ENCODE data around the gene FAM168B. TPM values are rescaled to one million over a fixed set of nuclear protein-coding genes. Genes with fewer than 3 reads are reported as not detected.

Gene FAM168B
- polyA plus RNA-seq, 1 of the 3 experiments (the other 2 are of a cell fraction): 72.7 TPM

DNA sequence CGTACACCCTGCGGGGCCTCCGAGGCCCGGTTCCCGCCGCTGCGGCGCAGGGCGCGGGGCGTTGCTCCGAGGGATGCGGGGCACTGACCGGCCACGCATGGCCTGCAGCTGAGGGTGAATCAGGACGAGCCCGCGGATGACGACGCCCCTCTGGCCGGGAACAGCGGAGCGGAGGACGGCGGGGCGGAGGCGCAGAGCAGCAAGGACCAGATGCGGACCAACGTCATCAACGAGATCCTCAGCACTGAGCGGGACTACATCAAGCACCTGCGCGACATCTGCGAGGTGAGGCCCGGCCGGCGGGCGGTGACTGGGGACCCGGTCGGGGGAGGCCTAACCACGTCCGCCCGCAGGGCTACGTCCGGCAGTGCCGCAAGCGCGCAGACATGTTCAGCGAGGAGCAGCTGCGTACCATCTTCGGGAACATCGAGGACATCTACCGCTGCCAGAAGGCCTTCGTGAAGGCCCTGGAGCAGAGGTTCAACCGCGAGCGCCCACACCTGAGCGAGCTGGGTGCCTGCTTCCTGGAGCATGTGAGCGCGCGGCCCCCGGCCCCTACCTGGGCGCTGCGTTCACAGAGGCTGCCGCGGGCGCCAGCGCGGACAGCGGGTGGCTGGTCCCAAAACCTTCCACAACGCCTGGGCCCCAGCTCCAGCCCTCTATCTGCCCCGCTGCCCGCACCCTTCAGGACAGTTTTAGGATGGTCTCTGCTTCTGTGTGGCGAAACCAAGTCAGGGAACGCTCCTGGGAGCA is 53.2 kb downstream of the FAM168B start:
- H3K27me3 ChIP-seq (ENCODE audit: insufficient read depth): no peaks in the 10 kb centered on the region
- TF ChIP-seq, protein P1, sequence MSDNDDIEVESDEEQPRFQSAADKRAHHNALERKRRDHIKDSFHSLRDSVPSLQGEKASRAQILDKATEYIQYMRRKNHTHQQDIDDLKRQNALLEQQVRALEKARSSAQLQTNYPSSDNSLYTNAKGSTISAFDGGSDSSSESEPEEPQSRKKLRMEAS (IDR thresholded peaks at IDR 0.05; ENCODE audit: low read depth): no peak
- TF ChIP-seq MXI1 (IDR thresholded peaks at IDR 0.05; ENCODE audit: low read depth, low read length) (no peak), FOXM1 (IDR thresholded peaks at IDR 0.05; ENCODE audit: low read depth) (no peak), TEAD4 (IDR thresholded peaks at IDR 0.05; ENCODE audit: borderline replicate concordance, insufficient read depth) (no peak), TAF1 (IDR thresholded peaks at IDR 0.05; ENCODE audit: borderline replicate concordance, low read depth, low read length) (no peak), NFIC (IDR thresholded peaks at IDR 0.05; ENCODE audit: borderline replicate concordance) (no peak), RFX5 (IDR thresholded peaks at IDR 0.05; ENCODE audit: low read length) (no peak), ELF1 (IDR thresholded peaks at IDR 0.05) (no peak), NRF1 (IDR thresholded peaks at IDR 0.05; ENCODE audit: low read depth, low read length) (no peak), MEF2A (IDR thresholded peaks at IDR 0.05; ENCODE audit: borderline replicate concordance, low read depth) (no peak)
- TF ChIP-seq, protein P2, sequence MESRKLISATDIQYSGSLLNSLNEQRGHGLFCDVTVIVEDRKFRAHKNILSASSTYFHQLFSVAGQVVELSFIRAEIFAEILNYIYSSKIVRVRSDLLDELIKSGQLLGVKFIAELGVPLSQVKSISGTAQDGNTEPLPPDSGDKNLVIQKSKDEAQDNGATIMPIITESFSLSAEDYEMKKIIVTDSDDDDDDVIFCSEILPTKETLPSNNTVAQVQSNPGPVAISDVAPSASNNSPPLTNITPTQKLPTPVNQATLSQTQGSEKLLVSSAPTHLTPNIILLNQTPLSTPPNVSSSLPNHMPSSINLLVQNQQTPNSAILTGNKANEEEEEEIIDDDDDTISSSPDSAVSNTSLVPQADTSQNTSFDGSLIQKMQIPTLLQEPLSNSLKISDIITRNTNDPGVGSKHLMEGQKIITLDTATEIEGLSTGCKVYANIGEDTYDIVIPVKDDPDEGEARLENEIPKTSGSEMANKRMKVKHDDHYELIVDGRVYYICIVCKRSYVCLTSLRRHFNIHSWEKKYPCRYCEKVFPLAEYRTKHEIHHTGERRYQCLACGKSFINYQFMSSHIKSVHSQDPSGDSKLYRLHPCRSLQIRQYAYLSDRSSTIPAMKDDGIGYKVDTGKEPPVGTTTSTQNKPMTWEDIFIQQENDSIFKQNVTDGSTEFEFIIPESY (IDR thresholded peaks at IDR 0.05; ENCODE audit: borderline replicate concordance, low read depth): no peak
- TF ChIP-seq, protein P3, sequence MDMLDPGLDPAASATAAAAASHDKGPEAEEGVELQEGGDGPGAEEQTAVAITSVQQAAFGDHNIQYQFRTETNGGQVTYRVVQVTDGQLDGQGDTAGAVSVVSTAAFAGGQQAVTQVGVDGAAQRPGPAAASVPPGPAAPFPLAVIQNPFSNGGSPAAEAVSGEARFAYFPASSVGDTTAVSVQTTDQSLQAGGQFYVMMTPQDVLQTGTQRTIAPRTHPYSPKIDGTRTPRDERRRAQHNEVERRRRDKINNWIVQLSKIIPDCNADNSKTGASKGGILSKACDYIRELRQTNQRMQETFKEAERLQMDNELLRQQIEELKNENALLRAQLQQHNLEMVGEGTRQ (IDR thresholded peaks at IDR 0.05; ENCODE audit: borderline replicate concordance, low read depth, low read length): no peak
- TF ChIP-seq, protein P4, sequence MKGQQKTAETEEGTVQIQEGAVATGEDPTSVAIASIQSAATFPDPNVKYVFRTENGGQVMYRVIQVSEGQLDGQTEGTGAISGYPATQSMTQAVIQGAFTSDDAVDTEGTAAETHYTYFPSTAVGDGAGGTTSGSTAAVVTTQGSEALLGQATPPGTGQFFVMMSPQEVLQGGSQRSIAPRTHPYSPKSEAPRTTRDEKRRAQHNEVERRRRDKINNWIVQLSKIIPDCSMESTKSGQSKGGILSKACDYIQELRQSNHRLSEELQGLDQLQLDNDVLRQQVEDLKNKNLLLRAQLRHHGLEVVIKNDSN (IDR thresholded peaks at IDR 0.05; ENCODE audit: borderline replicate concordance, low read depth): no peak
- no peaks in the 10 kb centered on the region for H4K20me1 ChIP-seq (ENCODE audit: insufficient read depth)
- no peaks in the 10 kb centered on the region for H3K9me2 ChIP-seq
- no peak for DNase-seq
- H3K36me3 ChIP-seq (replicated peaks in 1 of 2; ENCODE audit: control insufficient read depth in 1 of 2, insufficient read depth in 2 of 2, low read length in 1 of 2): no peaks in the 10 kb centered on the region
- 96% methylated on average over 35 of the region's 75 CpGs for WGBS (ENCODE audit: low lambda C conversion rate)
- H3K79me2 ChIP-seq (ENCODE audit: insufficient read depth): no peaks in the 10 kb centered on the region
- H3K4me1 ChIP-seq (ENCODE audit: control insufficient read depth in 1 of 2, insufficient read depth in 2 of 2, low read depth in 1 of 2, low read length in 1 of 2): peaks cover 0 to 33% of the 10 kb centered on the region in 2 experiments; a peak in 1 of 4 replicates
- no peak overlapping the region for H3K9ac ChIP-seq
- H3K4me3 ChIP-seq (ENCODE audit: low read depth in 2 of 2, low read length in 1 of 2): no peak overlapping the region
- no peak overlapping the region for H3K4me2 ChIP-seq
- no peaks in the 10 kb centered on the region for H3F3A ChIP-seq (replicated peaks; ENCODE audit: insufficient read depth)
- no peak overlapping the region for H2AFZ ChIP-seq (ENCODE audit: low read depth)
- CTCF ChIA-PET: no interaction called here
- no peak overlapping the region for H3K27ac ChIP-seq (ENCODE audit: low read depth in 2 of 2, low read length in 1 of 2)
- POLR2A ChIA-PET: no interaction called here
- H3K9me3 ChIP-seq: no peaks in the 10 kb centered on the region

DNA sequence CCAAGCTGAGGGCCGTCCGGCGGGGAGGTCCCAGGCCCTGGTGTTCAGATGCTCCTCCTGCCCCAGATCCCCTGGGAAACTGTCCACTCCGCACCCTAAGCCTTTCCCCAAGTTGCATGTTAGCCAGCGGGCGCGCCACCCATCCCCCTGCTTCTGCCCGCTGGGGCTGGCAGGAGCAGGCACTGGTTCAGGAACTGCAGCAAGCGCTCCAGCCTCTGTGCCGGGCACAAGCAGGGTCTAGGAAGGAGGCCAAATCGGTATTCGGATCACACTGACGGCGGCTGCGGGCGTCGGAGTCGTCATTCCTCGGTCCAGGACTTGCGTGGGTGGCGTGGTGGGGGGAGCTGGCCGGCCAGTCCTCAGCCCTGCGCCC is 53.7 kb downstream of the FAM168B start:
- Histone ChIP-seq H3K27me3 (ENCODE audit: insufficient read depth) (no peaks in the 10 kb centered on the region), H3F3A (replicated peaks; ENCODE audit: insufficient read depth) (no peaks in the 10 kb centered on the region), H4K20me1 (ENCODE audit: insufficient read depth) (no peaks in the 10 kb centered on the region), H3K4me2 (no peak overlapping the region), H3K4me3 (ENCODE audit: low read depth in 2 of 2, low read length in 1 of 2) (no peak overlapping the region), H3K4me1 (ENCODE audit: control insufficient read depth in 1 of 2, insufficient read depth in 2 of 2, low read depth in 1 of 2, low read length in 1 of 2) (peaks cover 0 to 33% of the 10 kb centered on the region in 2 experiments; a peak in 1 of 4 replicates), H3K9me2 (no peaks in the 10 kb centered on the region), H3K27ac (ENCODE audit: low read depth in 2 of 2, low read length in 1 of 2) (no peak overlapping the region), H2AFZ (ENCODE audit: low read depth) (no peak overlapping the region), H3K9me3 (no peaks in the 10 kb centered on the region), H3K79me2 (ENCODE audit: insufficient read depth) (no peaks in the 10 kb centered on the region), H3K9ac (no peak overlapping the region), H3K36me3 (replicated peaks in 1 of 2; ENCODE audit: control insufficient read depth in 1 of 2, insufficient read depth in 2 of 2, low read length in 1 of 2) (no peaks in the 10 kb centered on the region)
- TF ChIP-seq NFIC (IDR thresholded peaks at IDR 0.05; ENCODE audit: borderline replicate concordance): no peak
- TF ChIP-seq, protein P2 (IDR thresholded peaks at IDR 0.05; ENCODE audit: borderline replicate concordance, low read depth): no peak
- no peak for TF ChIP-seq FOXM1 (IDR thresholded peaks at IDR 0.05; ENCODE audit: low read depth)
- no peak for TF ChIP-seq EP300 (IDR thresholded peaks at IDR 0.05; ENCODE audit: borderline replicate concordance in 1 of 2, low read depth in 1 of 2, low read length in 1 of 2)
- TF ChIP-seq SMC3 (IDR thresholded peaks at IDR 0.05; ENCODE audit: low read depth, low read length): no peak
- TF ChIP-seq MXI1 (IDR thresholded peaks at IDR 0.05; ENCODE audit: low read depth, low read length): no peak
- TF ChIP-seq CHD2 (IDR thresholded peaks at IDR 0.05; ENCODE audit: low read length, partially characterized antibody): no peak
- WGBS (ENCODE audit: low lambda C conversion rate): 96% methylated on average over 13 of the region's 23 CpGs
- ChIA-PET POLR2A (no interaction called here), CTCF (no interaction called here)
- no peak for DNase-seq

Data from SK-N-SH (cell line).